ENCODE measurements around the gene PPM1B. TPM values are rescaled to one million over a fixed set of nuclear protein-coding genes. Genes with fewer than 3 reads are reported as not detected.
A peak's percentile ranks its signal among the peaks of the same experiment; 100 is the strongest.

PPM1B gene
- total and polyA plus RNA-seq, 9 of the 15 experiments (the other 6 are each of a cell fraction or from before 2014, with no cell fraction given) = 8.9 to 44.0 (median 28.6) TPM

DNA sequence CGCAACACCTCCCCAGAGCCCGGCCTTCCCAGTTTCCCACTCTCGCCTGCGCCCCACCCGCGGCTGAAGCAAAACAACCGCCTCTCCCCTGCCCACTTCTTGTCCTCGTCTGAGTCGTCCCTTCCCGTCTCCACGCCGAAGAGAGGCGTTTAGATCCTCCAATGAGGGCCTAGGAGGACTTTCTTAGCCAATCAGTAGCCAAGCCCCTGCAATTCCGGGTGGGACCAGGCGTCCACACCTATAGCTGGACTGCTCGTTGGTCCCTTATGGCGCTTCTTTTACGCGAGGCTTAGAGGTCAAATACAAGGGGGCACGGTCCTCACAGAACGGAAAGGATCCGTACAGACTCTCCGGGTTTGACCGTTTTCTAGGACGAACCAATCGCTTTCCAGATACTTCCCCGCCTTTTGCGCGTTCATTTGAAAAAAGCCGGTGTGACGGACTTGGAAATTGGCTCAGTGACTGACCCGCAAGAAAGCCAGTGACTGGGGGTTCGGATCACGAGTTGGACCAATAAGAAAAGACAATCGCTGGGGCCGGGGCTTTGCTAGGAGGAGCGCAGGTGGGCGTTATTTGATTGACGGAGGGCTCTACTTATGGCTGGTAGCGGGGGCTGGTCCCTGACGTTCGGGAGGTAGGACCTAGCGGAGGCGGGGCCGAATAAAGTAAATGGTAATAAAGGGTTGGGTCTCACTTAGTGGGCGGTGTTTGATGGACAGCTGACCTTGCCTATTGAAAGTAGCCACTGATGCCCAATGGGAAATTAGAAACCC is 581 bp upstream of the PPM1B start (continued):
- TF ChIP-seq, protein P1, sequence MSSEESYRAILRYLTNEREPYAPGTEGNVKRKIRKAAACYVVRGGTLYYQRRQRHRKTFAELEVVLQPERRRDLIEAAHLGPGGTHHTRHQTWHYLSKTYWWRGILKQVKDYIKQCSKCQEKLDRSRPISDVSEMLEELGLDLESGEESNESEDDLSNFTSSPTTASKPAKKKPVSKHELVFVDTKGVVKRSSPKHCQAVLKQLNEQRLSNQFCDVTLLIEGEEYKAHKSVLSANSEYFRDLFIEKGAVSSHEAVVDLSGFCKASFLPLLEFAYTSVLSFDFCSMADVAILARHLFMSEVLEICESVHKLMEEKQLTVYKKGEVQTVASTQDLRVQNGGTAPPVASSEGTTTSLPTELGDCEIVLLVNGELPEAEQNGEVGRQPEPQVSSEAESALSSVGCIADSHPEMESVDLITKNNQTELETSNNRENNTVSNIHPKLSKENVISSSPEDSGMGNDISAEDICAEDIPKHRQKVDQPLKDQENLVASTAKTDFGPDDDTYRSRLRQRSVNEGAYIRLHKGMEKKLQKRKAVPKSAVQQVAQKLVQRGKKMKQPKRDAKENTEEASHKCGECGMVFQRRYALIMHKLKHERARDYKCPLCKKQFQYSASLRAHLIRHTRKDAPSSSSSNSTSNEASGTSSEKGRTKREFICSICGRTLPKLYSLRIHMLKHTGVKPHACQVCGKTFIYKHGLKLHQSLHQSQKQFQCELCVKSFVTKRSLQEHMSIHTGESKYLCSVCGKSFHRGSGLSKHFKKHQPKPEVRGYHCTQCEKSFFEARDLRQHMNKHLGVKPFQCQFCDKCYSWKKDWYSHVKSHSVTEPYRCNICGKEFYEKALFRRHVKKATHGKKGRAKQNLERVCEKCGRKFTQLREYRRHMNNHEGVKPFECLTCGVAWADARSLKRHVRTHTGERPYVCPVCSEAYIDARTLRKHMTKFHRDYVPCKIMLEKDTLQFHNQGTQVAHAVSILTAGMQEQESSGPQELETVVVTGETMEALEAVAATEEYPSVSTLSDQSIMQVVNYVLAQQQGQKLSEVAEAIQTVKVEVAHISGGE (CRISPR knock-in tag; IDR thresholded peaks at IDR 0.05) = no peak
- TF ChIP-seq, protein P2, sequence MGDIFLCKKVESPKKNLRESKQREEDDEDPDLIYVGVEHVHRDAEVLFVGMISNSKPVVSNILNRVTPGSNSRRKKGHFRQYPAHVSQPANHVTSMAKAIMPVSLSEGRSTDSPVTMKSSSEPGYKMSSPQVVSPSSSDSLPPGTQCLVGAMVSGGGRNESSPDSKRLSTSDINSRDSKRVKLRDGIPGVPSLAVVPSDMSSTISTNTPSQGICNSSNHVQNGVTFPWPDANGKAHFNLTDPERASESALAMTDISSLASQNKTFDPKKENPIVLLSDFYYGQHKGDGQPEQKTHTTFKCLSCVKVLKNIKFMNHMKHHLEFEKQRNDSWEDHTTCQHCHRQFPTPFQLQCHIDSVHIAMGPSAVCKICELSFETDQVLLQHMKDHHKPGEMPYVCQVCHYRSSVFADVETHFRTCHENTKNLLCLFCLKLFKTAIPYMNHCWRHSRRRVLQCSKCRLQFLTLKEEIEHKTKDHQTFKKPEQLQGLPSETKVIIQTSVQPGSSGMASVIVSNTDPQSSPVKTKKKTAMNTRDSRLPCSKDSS (IDR thresholded peaks at IDR 0.05; ENCODE audit: low read depth, partially characterized antibody) = no peak
- TF ChIP-seq TAF1 (IDR thresholded peaks at IDR 0.05; ENCODE audit: control insufficient read depth, extremely low read depth, insufficient read depth, low read length, severe bottlenecking) (no peak), KDM1A (IDR thresholded peaks at IDR 0.05) (no peak), RFX5 (IDR thresholded peaks at IDR 0.05; ENCODE audit: low read depth, low read length) (peak; percentile 38; the same call in 1 of the 2 replicates), CXXC5 (CRISPR knock-in tag; IDR thresholded peaks at IDR 0.05) (peak; percentile 97), EP400 (IDR thresholded peaks at IDR 0.05) (peak; percentile 83), NR1H2 (CRISPR knock-in tag; IDR thresholded peaks at IDR 0.05) (no peak), HNRNPK (IDR thresholded peaks at IDR 0.05; ENCODE audit: low read depth, low read length, poor library complexity, severe bottlenecking) (no peak), GTF2F1 (IDR thresholded peaks at IDR 0.05; ENCODE audit: low read depth, low read length) (peak; percentile 76; the same call in 1 of the 2 replicates), SAP30 (IDR thresholded peaks at IDR 0.05; ENCODE audit: borderline replicate concordance, insufficient read depth, low read depth, low read length, poor library complexity, severe bottlenecking) (no peak)
- TF ChIP-seq, protein P3, sequence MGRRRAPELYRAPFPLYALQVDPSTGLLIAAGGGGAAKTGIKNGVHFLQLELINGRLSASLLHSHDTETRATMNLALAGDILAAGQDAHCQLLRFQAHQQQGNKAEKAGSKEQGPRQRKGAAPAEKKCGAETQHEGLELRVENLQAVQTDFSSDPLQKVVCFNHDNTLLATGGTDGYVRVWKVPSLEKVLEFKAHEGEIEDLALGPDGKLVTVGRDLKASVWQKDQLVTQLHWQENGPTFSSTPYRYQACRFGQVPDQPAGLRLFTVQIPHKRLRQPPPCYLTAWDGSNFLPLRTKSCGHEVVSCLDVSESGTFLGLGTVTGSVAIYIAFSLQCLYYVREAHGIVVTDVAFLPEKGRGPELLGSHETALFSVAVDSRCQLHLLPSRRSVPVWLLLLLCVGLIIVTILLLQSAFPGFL (CRISPR knock-in tag; IDR thresholded peaks at IDR 0.05) = no peak
- TF ChIP-seq, protein P4, sequence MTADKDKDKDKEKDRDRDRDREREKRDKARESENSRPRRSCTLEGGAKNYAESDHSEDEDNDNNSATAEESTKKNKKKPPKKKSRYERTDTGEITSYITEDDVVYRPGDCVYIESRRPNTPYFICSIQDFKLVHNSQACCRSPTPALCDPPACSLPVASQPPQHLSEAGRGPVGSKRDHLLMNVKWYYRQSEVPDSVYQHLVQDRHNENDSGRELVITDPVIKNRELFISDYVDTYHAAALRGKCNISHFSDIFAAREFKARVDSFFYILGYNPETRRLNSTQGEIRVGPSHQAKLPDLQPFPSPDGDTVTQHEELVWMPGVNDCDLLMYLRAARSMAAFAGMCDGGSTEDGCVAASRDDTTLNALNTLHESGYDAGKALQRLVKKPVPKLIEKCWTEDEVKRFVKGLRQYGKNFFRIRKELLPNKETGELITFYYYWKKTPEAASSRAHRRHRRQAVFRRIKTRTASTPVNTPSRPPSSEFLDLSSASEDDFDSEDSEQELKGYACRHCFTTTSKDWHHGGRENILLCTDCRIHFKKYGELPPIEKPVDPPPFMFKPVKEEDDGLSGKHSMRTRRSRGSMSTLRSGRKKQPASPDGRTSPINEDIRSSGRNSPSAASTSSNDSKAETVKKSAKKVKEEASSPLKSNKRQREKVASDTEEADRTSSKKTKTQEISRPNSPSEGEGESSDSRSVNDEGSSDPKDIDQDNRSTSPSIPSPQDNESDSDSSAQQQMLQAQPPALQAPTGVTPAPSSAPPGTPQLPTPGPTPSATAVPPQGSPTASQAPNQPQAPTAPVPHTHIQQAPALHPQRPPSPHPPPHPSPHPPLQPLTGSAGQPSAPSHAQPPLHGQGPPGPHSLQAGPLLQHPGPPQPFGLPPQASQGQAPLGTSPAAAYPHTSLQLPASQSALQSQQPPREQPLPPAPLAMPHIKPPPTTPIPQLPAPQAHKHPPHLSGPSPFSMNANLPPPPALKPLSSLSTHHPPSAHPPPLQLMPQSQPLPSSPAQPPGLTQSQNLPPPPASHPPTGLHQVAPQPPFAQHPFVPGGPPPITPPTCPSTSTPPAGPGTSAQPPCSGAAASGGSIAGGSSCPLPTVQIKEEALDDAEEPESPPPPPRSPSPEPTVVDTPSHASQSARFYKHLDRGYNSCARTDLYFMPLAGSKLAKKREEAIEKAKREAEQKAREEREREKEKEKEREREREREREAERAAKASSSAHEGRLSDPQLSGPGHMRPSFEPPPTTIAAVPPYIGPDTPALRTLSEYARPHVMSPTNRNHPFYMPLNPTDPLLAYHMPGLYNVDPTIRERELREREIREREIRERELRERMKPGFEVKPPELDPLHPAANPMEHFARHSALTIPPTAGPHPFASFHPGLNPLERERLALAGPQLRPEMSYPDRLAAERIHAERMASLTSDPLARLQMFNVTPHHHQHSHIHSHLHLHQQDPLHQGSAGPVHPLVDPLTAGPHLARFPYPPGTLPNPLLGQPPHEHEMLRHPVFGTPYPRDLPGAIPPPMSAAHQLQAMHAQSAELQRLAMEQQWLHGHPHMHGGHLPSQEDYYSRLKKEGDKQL (CRISPR knock-in tag; IDR thresholded peaks at IDR 0.05; ENCODE audit: borderline replicate concordance) = no peak

All from K562 (cell line).